OCI-LY7 (cell line): ENCODE measurements around the gene CUX1. TPM values are rescaled to one million over a fixed set of nuclear protein-coding genes. Genes with fewer than 3 reads are reported as not detected.

Experiments
- BruUV-seq: library from RNA; stranded (reverse); fragments of 400-500 nt; replicated peaks from 2 replicates; lab custom pipeline; 2021; lab: Mats Ljungman, UMichigan
- CTCF ChIA-PET: fragments of 300-600 bp; sonication (Branson Sonifier 250); formaldehyde crosslinking; loops from one replicate; lab custom pipeline; 2022; ENCODE audit warnings: antibody characterized with exemption; ENCODE audit not compliant: unreplicated experiment; lab: Charles Lee
- POLR2A ChIA-PET: fragments of 300-600 bp; sonication (Branson Sonifier 250); formaldehyde crosslinking; loops from one replicate; lab custom pipeline; 2022; ENCODE audit warnings: antibody characterized with exemption; lab: Charles Lee
- DNase-seq: peaks from one replicate; pipeline ENCODE4 v3.0.0-alpha.2; 2015; ENCODE audit warnings: low spot score
- H2AFZ ChIP-seq: fragments of 200-600 bp; sonication (generic), shearing (Covaris generic); 2 replicates; pipeline ENCODE4 v1.6.1; 2014; ENCODE audit warnings: mild to moderate bottlenecking, antibody characterized with exemption, low read length, moderate library complexity
- H3K27ac ChIP-seq: fragments of 200-600 bp; sonication (generic); 2 replicates; pipeline ENCODE4 v1.5.1; 2014; ENCODE audit warnings: mixed run types, low read depth, mild to moderate bottlenecking, moderate library complexity, low read length, inconsistent platforms; ENCODE audit not compliant: poor library complexity, severe bottlenecking
- H3K36me3 ChIP-seq: fragments of 200-600 bp; sonication (generic); 2 replicates; pipeline ENCODE4 v1.6.1; 2014; ENCODE audit warnings: mild to moderate bottlenecking, antibody characterized with exemption, low read length, moderate library complexity, mixed read lengths; ENCODE audit not compliant: insufficient read depth
- H3K4me1 ChIP-seq: fragments of 200-600 bp; sonication (generic); 2 replicates; pipeline ENCODE4 v1.5.1; 2014; ENCODE audit warnings: mild to moderate bottlenecking, low read length; ENCODE audit not compliant: insufficient read depth, poor library complexity, severe bottlenecking
- H3K4me2 ChIP-seq: fragments of 200-600 bp; sonication (generic); 2 replicates; pipeline ENCODE4 v1.6.1; 2014; ENCODE audit warnings: mild to moderate bottlenecking, low read length
- H3K4me3 ChIP-seq: fragments of 200-600 bp; sonication (generic); 2 replicates; pipeline ENCODE4 v1.5.1; 2014; ENCODE audit warnings: mild to moderate bottlenecking, low read depth, low read length; ENCODE audit not compliant: poor library complexity, severe bottlenecking
- H3K79me2 ChIP-seq: fragments of 200-600 bp; sonication (generic); 2 replicates; pipeline ENCODE4 v1.6.1; 2016; ENCODE audit warnings: low read depth, mild to moderate bottlenecking, low read length, moderate library complexity, mixed read lengths; ENCODE audit not compliant: insufficient read depth
- H3K9me2 ChIP-seq: fragments of 200-600 bp; sonication (generic); 2 replicates; pipeline ENCODE4 v1.6.1; 2016; ENCODE audit warnings: mild to moderate bottlenecking, low read length, mixed read lengths; ENCODE audit not compliant: insufficient read depth
- H3K9me3 ChIP-seq: fragments of 200-600 bp; sonication (generic); 2 replicates; pipeline ENCODE4 v1.6.1; 2014; ENCODE audit warnings: mild to moderate bottlenecking, mixed run types, low read length, mixed read lengths
- H4K20me1 ChIP-seq: fragments of 200-600 bp; sonication (generic); 2 replicates; pipeline ENCODE4 v1.6.1; 2014; ENCODE audit warnings: mild to moderate bottlenecking, antibody characterized with exemption, low read length, moderate library complexity, mixed read lengths; ENCODE audit not compliant: insufficient read depth
- EZH2phosphoT487 ChIP-seq: fragments of 200-600 bp; sonication (generic); IDR thresholded peaks from 2 replicates; pipeline ENCODE4 v1.6.1; 2018; ENCODE audit warnings: low read depth, borderline replicate concordance, mild to moderate bottlenecking, mixed run types, antibody characterized with exemption, low read length, moderate library complexity, mixed read lengths
- intact Hi-C: fragments of 100-400 bp; cut with micrococcal nuclease; formaldehyde crosslinking; loops from one replicate; pipeline ENCODE4 v1.10.0; 2022; ENCODE audit not compliant: unreplicated experiment
- total RNA-seq, 2 experiments: library from RNA; depleted of rRNA in 1 of 2; stranded (reverse); fragments of >200 nt in 1 of 2; shearing (Covaris generic) in 1 of 2; gene quantifications; 2 replicates each; pipeline ENCODE4 v1.2.3, GENCODE V29; 2014 to 2022
- TF ChIP-seq, protein P1 (sequence below): fragments of 200-600 bp; sonication (generic); conservative IDR thresholded peaks from 2 replicates; pipeline ENCODE4 v1.5.1; 2014; ENCODE audit warnings: mild to moderate bottlenecking, antibody characterized with exemption, low read length, moderate library complexity, mixed read lengths

The CUX1 gene
- total RNA-seq, 2 experiments from 2014 or later = 143 to 199 TPM

DNA sequence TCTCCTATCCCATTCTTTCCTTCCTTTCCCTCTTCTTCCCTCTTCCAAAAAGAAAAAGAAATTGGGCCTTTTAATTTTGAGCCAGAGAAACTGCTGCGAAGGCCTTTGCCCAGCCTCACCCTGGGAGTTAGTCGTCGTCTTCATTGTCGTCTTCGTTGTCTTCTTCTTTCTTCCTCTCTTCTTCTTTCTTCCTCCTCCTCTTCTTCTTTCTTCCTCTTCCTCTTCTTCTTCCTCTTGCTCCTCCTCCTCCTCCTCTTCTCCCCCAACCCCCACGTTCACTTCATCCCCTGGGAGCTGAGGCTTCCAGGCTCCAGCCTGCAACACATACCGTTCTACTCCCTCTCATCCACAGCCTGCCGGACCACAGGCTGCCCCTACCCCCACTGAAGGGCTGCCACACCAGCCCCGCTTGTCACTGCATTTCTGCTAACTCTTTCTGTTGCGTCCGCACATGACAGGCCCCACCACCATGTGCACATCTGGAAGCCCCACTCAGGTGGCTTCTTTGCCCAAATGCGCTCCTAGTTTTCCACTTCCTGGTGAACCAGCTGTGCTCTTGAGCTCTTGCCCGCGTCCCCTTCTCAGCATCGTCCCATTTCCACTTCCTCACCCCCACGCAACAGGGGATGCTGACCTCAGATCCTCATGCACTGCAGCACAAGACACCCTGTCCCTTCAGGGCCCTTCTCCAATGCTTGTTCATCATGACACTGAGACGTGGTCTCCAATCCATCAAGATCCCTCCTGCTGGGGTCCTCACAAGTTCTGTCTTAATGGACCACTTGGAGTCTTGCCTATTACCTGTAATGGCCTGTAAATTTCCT lies 374.3 kb downstream of the CUX1 start:
- Histone ChIP-seq H3K36me3 (peaks cover 98% of the 10 kb centered on the region), H3K27ac (no peak overlapping the region), H3K9me3 (no peaks in the 10 kb centered on the region), H2AFZ (no peak overlapping the region), H3K79me2 (no peaks in the 10 kb centered on the region), H3K9me2 (no peaks in the 10 kb centered on the region), H3K4me2 (no peak overlapping the region), H3K4me3 (no peak overlapping the region), H4K20me1 (no peaks in the 10 kb centered on the region), H3K4me1 (no peaks in the 10 kb centered on the region)
- no peak for DNase-seq
- TF ChIP-seq, protein P1, sequence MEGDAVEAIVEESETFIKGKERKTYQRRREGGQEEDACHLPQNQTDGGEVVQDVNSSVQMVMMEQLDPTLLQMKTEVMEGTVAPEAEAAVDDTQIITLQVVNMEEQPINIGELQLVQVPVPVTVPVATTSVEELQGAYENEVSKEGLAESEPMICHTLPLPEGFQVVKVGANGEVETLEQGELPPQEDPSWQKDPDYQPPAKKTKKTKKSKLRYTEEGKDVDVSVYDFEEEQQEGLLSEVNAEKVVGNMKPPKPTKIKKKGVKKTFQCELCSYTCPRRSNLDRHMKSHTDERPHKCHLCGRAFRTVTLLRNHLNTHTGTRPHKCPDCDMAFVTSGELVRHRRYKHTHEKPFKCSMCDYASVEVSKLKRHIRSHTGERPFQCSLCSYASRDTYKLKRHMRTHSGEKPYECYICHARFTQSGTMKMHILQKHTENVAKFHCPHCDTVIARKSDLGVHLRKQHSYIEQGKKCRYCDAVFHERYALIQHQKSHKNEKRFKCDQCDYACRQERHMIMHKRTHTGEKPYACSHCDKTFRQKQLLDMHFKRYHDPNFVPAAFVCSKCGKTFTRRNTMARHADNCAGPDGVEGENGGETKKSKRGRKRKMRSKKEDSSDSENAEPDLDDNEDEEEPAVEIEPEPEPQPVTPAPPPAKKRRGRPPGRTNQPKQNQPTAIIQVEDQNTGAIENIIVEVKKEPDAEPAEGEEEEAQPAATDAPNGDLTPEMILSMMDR = no peak
- no peak for TF ChIP-seq EZH2phosphoT487
- ChIA-PET CTCF (no interaction called here), POLR2A (interaction anchor here (0.5 to 0.7 kb wide), 2 partner anchors 22 to 322 kb away, joined by 4 to 5 read pairs; no protein-coding TSS in a partner anchor)
- intact Hi-C loops = no loop called here
- BruUV-seq = no TSS peak

DNA sequence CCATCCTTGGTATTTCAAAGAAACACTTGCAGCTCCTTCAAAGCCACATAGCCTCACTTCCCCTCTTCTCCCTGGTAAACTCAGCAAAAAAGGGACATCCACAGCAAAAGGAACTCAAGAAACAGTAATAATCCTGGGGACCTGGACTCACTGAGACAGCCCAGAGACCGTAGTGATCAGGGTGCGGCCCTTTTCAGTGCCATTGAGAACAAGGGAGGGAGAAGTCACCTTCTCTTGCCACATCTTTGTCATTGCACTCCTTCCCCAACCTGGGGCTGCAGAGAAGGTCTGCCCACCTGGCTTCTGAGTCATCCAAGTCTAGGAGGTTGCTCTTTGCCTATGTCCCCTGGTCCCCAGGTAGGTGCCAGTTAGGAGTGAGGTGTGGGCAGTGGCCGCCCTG lies 375.4 kb downstream of the CUX1 start:
- BruUV-seq = no TSS peak

More for the DNA sequence above, 375.4 kb downstream of the CUX1 start:
- H3K27ac ChIP-seq = no peak overlapping the region
- peaks cover 98% of the 10 kb centered on the region for H3K36me3 ChIP-seq
- no peak overlapping the region for H3K4me2 ChIP-seq
- TF ChIP-seq EZH2phosphoT487 = no peak
- TF ChIP-seq, protein P1 = no peak
- no peak overlapping the region for H3K4me3 ChIP-seq
- H3K9me2 ChIP-seq = no peaks in the 10 kb centered on the region
- H4K20me1 ChIP-seq = no peaks in the 10 kb centered on the region
- no peaks in the 10 kb centered on the region for H3K4me1 ChIP-seq
- CTCF ChIA-PET = no interaction called here
- no peaks in the 10 kb centered on the region for H3K79me2 ChIP-seq
- no peaks in the 10 kb centered on the region for H3K9me3 ChIP-seq
- intact Hi-C loops = no loop called here
- no peak for DNase-seq
- H2AFZ ChIP-seq = no peak overlapping the region
- POLR2A ChIA-PET = no interaction called here
